HG02571 (cell line): ENCODE data around the gene GMDS.
A peak's percentile ranks its signal among the peaks of the same experiment; 100 is the strongest.

Experiments
- ATAC-seq: cut with Tn5 transposase; IDR thresholded peaks from one replicate; pipeline ENCODE4 v1.9.1; 2021; ENCODE audit warnings: mild to moderate bottlenecking, moderate library complexity; ENCODE audit not compliant: unreplicated experiment

Gene GMDS

DNA sequence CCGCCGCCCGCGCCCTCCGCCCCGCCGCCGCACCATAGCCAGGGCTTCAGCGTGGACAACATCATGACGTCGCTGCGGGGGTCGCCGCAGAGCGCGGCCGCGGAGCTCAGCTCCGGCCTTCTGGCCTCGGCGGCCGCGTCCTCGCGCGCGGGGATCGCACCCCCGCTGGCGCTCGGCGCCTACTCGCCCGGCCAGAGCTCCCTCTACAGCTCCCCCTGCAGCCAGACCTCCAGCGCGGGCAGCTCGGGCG lies 634.2 kb downstream of the GMDS start:
- no peak for ATAC-seq

DNA sequence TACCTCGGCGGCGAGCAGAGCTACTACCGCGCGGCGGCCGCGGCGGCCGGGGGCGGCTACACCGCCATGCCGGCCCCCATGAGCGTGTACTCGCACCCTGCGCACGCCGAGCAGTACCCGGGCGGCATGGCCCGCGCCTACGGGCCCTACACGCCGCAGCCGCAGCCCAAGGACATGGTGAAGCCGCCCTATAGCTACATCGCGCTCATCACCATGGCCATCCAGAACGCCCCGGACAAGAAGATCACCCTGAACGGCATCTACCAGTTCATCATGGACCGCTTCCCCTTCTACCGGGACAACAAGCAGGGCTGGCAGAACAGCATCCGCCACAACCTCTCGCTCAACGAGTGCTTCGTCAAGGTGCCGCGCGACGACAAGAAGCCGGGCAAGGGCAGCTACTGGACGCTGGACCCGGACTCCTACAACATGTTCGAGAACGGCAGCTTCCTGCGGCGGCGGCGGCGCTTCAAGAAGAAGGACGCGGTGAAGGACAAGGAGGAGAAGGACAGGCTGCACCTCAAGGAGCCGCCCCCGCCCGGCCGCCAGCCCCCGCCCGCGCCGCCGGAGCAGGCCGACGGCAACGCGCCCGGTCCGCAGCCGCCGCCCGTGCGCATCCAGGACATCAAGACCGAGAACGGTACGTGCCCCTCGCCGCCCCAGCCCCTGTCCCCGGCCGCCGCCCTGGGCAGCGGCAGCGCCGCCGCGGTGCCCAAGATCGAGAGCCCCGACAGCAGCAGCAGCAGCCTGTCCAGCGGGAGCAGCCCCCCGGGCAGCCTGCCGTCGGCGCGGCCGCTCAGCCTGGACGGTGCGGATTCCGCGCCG lies 634.7 kb downstream of the GMDS start:
- ATAC-seq = peak; percentile 5

DNA sequence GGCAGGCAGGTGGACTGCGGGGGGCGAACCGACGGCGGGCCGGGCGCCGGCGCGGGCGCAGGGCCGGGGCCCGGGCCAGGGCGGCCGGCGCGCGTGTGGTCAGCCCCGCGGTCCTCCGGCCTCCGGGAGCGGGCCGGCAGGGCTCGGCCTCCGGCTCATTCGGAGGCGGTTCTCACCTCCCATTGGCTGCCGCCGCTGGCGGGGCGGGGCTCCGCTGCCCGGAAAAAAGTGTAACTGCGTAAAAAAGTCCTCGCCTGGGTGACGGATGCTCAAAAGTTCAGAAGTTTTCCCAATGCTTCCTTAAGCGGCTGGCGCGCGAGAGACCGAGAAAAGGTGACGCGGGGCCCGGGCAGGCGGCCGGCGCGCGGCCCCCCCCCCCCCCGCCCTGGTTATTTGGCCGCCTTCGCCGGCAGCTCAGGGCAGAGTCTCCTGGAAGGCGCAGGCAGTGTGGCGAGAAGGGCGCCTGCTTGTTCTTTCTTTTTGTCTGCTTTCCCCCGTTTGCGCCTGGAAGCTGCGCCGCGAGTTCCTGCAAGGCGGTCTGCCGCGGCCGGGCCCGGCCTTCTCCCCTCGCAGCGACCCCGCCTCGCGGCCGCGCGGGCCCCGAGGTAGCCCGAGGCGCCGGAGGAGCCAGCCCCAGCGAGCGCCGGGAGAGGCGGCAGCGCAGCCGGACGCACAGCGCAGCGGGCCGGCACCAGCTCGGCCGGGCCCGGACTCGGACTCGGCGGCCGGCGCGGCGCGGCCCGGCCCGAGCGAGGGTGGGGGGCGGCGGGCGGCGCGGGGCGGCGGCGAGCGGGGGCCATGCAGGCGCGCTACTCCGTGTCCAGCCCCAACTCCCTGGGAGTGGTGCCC lies 635.5 kb downstream of the GMDS start, which contains the start of gene FOXC1:
TSS of gene FOXC1 (plus strand) at position 268 of the 849 bp plus-strand sequence. CDS start at position 799, 531 bp downstream.
- peak; percentile 58 for ATAC-seq

DNA sequence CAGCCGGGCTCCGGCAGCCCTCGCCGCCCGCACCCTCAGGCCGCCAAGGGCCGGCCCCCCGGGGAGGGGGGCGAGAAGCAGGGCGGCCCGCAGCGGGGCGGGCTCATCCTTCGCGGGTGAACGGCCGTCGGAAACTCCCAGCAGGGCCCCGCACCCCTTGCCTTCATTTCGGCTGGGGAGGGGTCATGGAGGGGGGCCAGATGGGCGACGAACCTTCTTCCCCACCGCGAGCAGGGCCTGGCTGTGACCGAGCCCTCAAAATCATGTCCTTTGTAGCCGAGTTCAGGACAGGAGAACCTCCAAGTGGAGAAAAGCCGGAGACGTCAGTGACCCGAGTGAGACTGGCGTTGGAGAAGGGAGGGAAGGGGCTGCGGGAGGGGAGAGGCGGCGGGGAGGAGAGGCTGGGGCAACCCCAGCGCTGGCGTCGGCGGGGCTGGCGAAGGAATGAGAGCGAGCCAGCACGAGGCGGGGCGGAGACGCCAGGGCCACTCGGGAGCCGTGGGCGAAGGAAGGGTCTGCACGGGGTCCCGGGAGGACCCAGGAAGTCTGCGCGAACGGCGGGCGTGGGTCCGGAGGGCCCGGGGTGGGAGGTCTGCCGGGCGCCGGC lies 636.3 kb downstream of the GMDS start:
- no peak for ATAC-seq

DNA sequence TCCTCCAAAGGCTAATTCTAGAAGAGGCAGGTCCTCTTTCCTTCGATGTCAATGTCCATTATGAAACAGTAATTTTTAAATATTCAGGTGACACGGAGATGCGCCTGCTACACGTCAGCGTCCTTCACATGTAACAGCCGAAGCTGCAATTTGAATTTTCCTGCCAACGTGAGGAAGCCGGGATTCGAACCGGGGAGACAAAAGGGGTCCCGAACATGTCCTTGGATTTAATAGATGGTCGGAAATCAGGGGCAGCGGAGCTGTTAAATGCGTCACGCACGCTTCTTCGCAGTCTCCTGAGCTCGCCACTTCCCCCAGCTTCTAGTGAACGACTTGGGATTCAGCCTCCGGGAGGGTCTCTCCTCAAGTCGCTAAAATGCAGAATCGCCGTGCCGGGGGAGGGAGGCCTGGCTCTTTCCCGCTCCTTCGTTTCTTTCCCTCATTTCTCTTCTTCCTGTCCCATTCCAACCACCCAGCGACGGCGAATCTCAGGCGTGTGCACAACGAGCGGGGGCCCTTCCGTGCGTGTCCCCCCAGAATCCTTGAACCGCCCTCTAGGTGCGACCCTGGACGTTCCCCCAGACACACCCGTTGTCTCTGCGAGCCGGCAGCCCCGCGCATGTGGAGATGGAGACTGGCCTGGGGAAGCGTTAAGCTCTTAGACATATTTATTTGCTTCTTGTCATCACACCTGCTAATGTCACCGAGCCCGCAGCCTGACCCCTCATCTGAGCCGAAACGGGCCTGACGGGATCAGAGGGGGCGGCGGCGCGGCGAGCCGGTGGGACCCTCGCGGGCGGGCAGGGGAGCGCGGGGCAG lies 637.0 kb downstream of the GMDS start:
- ATAC-seq = no peak

DNA sequence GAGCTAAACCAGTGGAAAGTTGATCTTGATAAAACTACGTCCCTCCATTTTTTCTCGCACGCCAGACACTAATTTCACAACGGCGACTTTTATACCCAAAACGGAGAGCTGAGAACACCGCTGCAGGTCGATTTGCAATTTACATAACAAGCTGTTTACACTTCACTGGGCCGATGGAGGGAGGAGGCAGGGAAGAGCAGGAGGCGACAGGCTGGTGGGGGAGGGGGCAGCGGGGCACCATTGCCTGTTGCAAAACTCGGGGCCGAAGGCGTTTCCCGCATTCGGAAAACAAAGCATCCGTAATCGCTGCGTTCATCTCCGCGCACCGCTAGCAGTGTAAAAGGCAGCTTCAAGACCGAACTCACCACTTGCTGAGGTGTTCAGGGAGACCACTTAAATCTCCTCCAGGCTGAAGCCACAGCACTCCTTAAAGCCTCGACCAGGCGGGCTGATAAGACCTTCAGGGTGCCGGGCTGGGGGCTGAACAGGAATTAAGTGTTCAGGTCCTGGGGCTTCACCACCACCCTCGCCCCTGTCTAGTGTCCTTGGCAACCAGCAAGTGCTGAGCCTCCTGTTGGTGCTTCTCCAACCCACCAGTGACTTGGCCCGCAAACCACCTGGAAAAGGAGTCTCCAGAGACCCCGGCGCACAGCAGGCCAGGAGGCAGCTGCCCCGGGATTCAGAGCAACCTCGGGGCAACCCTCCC lies 637.7 kb downstream of the GMDS start:
- ATAC-seq = no peak

DNA sequence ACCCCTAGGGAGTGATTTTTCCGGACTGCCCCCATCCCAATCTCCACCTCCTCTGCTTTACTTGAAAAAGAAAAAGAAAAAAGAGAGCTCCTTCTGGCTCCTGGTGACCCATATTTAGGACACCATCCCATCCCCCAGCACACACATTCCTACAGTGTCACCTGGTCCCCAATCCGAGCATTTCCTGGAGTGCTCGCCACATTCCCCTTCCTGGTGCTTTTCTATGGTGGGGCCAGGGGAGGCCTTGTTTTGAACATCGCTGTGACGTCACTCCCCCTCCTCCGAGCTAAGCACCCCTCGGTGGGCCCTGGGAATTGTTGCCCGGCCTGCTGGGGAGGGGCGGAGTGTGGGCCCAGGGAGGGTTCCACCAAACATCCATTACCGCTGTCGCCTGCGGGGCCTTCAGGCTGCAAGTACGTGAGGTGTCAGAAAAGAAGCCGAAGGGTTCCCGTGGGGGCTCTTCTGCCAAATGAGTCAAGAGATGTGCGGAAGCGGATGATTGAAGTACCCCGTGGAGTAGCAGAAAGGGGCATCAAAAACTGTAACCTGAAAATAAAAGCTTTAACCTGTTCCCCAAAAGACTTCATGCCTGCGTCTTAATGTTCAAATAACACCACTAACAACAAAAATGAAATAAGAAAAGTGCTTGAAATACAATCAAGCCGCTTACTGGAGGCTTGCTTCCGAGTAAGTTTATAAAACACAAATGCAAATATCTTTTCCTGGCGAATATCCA lies 638.5 kb downstream of the GMDS start:
- ATAC-seq = no peak

DNA sequence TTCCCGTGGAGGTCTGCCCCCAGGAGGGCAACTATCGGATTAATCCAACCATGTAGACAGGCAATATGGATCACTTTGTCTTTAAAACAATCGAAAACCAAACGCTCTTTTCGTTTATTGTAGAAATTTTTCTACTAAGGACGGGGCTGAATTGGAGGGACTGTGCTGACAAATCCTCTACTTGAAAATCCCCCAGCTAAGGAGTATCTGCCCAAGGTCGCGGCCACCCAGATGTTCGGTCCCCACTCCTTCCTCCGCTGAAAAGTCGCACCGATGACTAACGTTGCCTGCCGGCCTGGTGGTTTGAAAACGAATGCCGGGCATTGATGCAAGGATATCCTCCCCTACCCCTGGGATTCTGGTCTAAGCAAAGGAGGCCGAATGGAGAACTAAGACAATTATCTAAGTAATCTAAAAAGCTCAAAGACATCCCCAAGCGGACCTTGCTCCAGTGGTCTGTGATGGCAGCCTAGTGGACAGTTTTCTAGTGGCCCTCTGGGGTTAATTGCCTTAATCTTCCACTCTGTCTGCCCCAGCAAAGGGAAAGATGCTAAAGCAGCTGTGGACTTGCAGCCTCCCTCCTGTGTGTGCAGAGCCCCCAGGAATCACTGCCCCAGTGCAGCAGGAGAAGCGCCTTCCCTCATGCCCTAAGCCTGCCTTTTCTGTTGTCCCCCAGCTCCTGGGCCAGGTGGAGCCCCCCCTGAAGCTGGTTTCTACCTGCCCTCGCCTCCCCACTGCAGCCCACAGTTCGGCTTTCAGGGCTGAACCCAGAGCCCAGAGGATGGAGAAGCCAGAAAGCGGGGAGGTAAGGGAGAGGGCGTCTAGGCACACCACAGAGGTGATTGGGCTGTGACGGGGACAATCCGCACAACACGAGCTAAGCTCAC lies 639.3 kb downstream of the GMDS start:
- no peak for ATAC-seq

DNA sequence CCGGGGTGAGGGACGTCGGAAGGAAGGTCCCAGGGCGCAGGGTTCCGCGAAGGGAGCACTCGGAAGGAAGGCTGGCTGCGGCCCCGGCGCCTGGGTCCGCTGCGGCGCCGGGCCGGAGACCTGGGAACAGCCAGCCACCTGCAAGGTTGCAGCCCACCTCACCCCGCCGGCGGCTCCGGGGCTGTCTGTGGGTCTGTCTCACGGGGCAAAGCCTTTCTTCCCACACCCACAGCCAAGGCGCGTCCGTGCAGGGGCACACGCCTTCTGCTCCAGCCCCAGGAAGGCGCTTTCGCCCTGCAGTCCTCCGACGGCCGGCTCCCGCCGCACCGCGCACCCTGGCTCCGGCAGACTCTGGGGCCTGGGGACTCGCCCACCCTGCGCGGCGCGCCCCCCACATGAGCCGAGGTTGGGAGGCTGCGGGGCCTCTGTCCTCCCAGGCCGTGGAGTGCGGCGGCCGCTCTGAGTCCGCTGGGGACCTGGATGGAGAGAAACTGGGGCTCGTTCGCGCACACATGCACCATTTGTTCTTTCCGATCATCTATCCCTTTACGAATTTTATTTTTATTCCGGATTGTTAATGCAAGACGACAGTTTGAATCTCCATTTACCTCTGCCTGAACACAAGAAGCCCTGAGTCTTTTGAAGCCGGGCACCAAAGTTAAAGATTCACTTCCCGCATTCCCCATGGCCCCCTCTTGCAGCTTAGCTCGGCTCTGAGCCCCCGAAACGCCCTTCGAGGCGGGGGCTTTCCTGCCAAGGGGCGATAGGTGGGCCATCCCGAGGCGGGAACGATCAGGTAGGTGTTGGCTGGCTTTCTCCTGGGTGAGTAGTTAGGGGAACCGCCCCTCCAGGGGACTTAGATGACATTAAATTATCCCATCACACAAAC lies 640.2 kb downstream of the GMDS start:
- ATAC-seq = no peak

DNA sequence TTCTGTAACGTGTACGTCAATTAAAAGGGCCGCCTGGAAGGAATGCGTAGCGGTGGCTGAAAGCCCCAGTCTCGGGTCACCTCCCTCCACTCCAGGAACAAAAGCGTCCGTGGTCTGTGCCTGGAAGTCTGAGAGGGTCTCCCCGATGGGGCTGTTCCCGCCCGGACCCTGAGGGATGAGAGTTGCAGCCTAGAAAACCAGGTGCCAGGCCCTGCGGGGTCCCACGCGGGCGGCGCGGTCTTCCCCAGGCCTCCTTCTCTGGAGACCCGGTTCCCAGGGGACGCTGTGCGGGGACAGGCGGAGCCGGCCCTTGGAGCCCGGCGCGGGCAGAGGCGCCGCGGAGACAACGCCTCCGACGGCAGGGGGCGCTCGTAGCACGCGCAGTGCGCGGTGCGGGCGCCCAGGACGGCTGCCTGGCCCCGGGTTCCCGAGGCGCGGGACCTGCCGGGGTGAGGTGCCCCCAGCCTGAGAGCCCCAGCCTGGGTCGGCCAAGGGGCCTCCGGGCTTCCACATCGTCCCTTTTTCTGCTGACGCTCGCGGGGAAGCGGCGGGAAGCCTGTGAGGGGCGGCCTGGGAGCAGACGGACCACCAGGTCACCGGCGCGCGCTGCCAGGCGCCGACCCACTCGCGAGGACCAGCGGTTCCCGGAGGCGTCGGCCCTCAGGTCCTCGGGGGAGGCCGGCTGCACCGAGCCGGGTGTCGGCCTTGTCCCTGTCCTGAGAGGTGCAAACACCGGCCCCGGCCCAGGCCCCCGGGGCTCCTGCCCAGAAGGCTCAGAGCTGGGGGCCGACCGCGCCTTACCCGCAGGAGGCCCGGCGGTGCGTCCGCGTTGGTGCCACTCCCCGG lies 641.0 kb downstream of the GMDS start:
- ATAC-seq = no peak

DNA sequence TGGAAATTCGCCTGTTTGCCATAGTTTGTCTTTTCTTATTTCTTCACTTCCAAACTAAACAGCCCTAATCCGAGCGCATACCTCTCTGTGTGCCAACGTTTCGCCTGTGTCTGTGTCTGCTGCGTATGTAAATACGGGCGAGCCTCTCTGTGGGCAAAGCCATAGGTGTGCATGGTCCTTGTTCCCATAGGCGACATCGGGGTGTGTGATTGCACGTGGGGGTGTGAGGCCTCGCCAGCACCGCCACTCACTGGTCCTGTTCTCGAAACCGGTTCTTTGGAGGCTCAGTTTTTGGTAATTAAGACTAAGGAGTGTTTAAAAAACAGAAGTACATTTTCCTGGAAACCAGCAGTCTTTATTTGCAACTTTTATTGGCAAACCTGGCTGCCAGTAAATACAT lies 641.7 kb downstream of the GMDS start:
- no peak for ATAC-seq

DNA sequence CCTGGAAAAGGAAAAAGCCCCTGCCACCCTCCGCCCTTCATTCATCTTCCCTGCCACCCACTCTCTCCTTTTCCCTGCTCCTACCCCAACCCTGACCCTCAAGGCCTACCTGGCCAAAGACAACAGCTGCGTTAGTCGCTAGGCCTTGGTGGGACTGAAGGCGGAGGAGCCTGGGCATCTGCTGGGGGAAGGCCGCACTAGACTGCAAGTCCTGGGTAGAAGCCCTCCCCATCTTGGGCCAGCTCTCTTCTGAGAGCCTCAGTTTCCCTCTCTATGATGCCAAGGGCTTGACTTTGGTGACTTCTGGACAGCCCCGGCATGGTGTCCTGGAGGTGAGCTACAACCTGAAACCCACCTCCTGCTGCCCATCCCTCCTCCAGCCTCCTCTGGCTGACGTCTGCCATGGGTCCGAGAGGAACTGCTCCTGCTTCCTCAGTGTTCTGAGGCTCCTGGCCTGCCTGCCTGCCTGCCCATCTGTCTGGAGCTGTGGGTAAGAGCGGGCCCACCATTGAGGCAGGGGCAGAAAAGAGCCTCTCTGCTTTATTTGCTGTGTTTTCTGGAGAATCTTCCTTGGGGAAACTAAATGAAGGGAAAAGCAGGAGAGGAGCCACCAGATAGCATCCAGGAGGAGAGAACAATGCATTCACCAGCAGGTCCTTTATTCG lies 643.2 kb downstream of the GMDS start:
- ATAC-seq = no peak

DNA sequence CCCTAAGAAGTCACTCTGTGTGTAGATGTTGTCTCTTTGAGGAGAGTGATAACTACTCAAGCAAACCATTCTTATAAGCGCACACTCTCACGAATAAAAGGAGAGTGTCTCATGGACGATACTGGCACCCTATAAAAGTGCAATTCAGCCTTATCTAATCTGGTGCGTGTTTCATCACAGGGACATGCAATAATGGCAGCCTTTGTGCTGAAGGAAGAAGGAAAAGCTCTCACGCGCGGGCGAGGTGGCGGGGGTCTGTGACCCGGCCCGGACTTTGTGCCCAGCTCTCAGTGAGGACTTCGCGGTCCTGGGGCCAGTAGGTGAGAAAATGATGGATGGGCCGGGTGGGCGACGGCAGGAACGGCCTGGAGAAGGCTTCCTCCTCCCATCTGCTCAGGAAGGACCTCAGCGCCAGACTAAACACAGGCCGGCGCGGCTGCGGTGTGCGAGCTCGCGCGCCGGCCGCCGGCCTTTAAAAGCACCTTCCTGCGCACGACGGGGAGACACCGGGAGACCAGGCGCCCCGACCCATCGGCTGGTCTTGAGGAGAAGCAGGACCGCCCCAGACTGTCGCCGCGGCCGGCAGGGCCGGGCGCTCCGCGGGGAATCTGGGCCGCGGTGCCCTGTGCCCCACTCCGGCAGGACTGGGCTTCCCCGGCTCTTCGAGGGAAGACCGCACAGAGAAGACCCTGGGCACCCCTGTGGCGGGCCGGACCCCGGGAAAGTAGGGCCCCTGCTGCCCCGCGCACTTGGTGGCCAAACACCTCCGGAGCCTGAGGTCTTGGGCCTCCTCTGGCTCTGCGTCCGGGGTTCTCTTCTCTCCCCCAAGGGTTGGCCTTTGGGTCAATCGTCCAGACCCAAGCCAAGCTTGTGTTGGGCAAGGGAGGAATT lies 644.0 kb downstream of the GMDS start:
- no peak for ATAC-seq

DNA sequence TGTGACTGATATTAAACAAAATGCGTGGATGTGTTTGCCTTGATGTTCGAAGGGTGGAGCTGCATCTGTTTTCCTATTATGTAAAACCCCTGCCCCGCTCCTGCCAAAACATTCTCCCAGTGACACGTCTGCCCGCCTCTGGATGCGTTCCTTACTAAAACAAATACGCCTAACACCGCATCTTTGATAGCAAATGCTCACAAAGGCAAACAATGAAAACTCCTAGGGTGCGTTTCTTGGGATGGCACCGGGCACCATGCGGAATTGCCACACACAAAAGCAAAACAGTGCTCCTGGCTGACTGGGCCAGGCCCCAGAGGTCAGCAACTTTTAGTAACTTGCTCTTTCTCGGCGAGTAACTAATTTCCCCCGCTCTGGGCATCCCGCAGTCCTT lies 644.6 kb downstream of the GMDS start:
- ATAC-seq = no peak

DNA sequence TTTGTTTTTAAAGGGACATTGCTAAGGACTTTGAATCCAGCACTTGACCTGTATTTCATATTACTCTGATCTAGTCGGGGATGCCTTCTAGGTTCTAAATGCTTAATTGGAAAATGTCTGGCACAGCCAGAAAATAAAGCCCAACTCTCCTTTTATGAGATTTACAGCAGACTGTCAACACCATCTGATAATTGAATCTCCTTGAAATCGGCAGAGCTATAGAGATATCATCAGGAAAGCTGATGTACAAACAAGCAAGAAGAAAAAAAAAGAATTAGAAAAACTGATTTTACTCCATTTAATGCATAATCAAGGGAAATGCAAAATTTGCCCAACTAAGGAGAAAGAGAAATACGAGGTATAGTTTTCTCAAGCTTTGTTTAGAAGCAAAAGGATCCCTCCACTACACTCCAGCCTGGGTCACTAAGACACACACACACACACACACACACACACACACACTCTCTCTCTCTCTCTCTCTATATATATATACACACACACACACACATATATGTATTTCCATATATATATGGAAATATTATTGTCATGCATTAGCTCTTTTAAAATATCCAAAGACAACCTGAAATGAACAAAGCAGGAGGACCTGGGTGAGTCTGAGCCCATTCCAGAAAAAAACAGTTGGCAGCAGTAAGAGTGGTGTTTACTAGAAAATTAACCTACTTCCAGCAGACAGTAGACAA lies 645.2 kb downstream of the GMDS start:
- no peak for ATAC-seq
